OCI-LY7 (cell line): Measurements from ENCODE around the gene MPLKIP.

ENCODE experiments used
- EZH2phosphoT487 ChIP-seq: fragments of 200-600 bp; sonication (generic); IDR thresholded peaks from 2 replicates; pipeline ENCODE4 v1.6.1; 2018; ENCODE audit warnings: low read depth, borderline replicate concordance, mild to moderate bottlenecking, mixed run types, antibody characterized with exemption, low read length, moderate library complexity, mixed read lengths
- TF ChIP-seq, protein P1 (sequence below): fragments of 200-600 bp; sonication (generic); conservative IDR thresholded peaks from 2 replicates; pipeline ENCODE4 v1.5.1; 2014; ENCODE audit warnings: mild to moderate bottlenecking, antibody characterized with exemption, low read length, moderate library complexity, mixed read lengths

DNA sequence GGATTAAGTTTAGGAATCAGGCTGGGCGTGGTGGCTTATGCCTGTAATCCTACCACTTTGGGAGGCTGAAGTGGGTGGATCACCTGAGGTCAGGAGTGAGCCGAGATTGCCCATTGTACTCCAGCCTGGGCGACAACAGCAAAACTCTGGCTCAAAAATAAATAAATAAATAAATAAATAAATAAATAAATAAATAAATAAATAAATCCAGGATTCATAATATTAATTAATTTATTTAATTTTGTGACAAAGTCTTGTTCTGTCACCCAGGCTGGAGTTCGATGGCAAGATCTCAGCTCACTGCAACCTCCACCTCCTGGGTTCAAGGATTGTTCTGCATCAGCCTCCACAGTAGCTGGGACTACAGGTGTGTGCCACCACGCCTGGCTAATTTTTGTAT lies 4.6 kb upstream of the MPLKIP start:
- TF ChIP-seq, protein P1, sequence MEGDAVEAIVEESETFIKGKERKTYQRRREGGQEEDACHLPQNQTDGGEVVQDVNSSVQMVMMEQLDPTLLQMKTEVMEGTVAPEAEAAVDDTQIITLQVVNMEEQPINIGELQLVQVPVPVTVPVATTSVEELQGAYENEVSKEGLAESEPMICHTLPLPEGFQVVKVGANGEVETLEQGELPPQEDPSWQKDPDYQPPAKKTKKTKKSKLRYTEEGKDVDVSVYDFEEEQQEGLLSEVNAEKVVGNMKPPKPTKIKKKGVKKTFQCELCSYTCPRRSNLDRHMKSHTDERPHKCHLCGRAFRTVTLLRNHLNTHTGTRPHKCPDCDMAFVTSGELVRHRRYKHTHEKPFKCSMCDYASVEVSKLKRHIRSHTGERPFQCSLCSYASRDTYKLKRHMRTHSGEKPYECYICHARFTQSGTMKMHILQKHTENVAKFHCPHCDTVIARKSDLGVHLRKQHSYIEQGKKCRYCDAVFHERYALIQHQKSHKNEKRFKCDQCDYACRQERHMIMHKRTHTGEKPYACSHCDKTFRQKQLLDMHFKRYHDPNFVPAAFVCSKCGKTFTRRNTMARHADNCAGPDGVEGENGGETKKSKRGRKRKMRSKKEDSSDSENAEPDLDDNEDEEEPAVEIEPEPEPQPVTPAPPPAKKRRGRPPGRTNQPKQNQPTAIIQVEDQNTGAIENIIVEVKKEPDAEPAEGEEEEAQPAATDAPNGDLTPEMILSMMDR, result no peak
- TF ChIP-seq EZH2phosphoT487, result no peak
